SW480 (cell line): ENCODE results near the gene SCG3.
"Not testable (repeated sequence)": the region's sequence is repeated elsewhere in the genome, so short reads cannot be mapped to it uniquely, and the experiment has no call there.

Experiments used
- DNase-seq: peaks from one replicate; pipeline ENCODE4 v3.0.0-alpha.2; 2016; ENCODE audit warnings: low spot score

The SCG3 gene

DNA sequence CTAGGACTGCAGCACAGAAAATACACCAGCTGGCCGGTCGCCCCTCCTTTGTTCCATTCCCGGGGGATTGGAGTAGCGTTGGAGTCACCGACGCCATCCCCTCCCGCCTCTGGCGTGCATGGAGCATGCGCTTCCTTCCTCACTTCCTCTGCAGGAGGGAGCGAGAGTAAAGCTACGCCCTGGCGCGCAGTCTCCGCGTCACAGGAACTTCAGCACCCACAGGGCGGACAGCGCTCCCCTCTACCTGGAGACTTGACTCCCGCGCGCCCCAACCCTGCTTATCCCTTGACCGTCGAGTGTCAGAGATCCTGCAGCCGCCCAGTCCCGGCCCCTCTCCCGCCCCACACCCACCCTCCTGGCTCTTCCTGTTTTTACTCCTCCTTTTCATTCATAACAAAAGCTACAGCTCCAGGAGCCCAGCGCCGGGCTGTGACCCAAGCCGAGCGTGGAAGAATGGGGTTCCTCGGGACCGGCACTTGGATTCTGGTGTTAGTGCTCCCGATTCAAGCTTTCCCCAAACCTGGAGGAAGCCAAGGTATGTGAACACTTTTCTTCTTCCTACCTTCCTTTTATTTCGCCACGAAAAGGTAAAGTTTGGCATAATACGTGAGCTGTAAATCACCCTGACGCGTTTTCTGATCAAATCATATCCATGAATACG lies at the start of gene SCG3:
Gene SCG3 (plus strand): TSS at position 201 of the 661 bp plus-strand sequence. CDS start 253 bp downstream, at position 454.
- DNase-seq, result peak; percentile 75

DNA sequence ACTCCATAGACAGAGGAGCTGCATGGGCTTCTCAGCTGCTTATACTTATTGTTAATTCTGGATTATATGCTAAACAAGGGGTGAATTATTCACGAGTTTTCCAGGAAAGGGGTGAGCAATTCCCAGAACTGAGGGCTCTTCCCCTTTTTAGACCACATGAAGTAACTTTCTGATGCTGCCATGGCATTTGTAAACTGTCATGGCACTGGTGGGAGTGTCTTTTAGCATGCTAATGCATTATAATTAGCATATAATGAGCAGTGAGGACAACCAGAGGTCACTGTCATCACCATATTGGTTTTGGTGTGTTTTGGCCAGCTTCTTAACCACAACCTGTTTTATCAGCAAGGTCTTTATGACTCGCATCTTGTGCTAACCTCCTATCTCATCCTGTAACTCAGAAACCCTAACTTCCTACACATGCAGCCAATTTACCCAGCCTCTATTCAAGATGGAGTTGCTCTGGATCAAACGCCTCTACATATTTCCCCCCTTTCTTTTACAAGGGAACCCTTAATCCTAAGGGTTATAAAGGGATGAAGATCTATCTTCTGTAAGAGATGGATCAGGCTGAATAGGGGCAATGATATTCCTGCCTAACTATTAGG lies 46.6 kb upstream of the SCG3 start:
- DNase-seq, result no peak

GRCh38 chr15:51641490-51642130 lies 39.7 kb upstream of the SCG3 start:
- DNase-seq, result no peak

GRCh38 chr15:51642696-51643095 lies 38.6 kb upstream of the SCG3 start:
- DNase-seq, result no peak

DNA sequence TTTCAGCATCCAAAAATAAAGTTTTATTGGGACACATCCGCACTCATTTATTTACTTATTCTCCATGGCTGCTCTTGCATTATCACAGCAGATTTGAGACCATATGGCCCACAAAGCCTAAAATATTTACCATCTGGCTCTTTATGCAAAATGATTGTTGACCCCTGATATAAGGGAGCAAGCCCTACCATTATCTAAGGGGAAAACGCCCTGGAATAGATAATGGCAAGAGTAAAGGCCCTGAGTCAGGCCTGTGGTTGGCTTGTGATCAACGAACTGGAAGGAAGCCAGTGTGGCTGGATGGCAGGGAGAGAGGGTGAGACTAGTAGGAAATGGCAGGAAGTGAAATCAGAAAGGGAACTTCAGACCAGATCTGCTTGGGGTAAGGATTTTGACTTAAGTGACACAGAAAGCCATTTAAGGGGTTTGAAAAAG lies 34.2 kb upstream of the SCG3 start:
- peak; percentile 14 for DNase-seq

DNA sequence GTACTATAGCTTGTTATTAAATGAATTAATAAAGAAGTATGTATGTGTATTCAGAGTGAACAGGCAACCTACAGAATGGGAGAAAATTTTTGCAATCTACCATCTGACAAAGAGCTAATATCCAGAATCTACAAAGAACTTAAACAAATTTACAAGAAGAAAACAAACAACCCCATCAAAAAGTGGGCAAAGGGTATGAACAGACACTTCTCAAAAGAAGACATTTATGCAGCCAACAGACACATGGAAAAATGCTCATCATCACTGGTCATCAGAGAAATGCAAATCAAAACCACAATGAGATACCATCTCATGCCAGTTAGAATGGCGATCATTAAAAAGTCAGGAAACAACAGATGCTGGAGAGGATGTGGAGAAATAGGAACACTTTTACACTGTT lies 33.2 kb upstream of the SCG3 start:
- DNase-seq, result not testable (repeated sequence)

GRCh38 chr15:51648643-51649042 lies 32.7 kb upstream of the SCG3 start:
- DNase-seq, result not testable (repeated sequence)

GRCh38 chr15:51649659-51650521 lies 31.4 kb upstream of the SCG3 start:
- peak; percentile 71 for DNase-seq

GRCh38 chr15:51652084-51652668 lies 29.1 kb upstream of the SCG3 start:
- DNase-seq, result no peak

- DNase-seq, result not testable (repeated sequence)
These were observed 25.8 kb upstream of the SCG3 start for GRCh38 chr15:51655401-51656057.

- no peak for DNase-seq
These were observed 22.6 kb upstream of the SCG3 start for GRCh38 chr15:51658664-51659063.

DNA sequence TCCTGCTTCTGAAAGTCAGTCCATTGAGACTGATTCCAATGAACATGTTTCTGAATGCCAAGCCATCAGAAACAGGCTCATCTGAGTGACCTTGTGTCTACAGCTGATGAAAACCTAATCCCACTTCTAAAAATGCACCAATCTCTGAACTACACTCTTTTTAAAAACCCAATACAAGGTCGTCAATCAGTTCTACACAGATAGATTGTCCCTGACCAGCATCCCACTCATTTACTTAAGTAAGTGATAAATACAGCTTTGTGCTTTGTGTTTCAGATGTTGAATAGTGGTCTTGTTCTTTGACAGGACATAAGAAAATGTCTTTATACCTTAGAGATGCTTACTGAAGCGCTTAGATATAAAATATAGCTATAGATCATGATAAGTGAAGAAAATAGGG lies 20.2 kb upstream of the SCG3 start:
- no peak for DNase-seq

DNA sequence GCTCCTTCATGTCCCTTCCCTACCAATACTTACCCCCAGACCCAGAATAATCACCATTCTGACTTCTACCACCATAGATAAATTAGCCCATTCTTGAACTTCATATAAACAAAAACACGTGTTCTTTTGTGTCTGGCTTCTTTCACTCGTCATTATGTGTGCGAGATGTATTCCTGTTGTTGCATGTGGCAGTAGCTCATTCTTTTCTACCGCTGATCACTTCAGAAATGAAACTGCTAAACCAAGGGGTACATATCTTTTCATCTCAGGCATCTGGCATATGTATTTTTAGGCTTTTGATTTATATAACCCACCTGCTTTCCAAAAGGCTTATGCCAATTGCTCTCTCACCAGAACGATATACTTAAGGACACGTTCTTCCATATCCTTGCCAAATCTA lies 13.8 kb upstream of the SCG3 start:
- no peak for DNase-seq

DNA sequence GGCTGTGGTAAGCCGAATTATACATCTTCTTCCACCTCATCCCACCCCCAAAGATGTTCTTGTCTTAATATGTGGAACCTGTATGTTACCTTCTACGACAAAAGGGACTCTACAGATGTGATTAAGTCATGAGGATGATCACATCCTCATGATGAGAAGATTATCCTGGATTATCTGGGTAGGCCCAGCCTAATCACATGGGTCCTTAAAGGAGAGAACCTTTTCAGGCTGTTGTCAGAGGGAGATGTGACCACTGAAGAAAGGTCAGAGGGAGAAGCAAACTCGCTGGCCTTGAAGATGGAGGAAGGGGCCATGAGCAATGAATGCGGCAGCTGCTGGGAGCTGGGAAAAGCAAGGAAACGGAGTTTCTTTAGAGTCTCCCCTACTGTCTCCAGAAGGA lies 12.9 kb upstream of the SCG3 start:
- no peak for DNase-seq

DNA sequence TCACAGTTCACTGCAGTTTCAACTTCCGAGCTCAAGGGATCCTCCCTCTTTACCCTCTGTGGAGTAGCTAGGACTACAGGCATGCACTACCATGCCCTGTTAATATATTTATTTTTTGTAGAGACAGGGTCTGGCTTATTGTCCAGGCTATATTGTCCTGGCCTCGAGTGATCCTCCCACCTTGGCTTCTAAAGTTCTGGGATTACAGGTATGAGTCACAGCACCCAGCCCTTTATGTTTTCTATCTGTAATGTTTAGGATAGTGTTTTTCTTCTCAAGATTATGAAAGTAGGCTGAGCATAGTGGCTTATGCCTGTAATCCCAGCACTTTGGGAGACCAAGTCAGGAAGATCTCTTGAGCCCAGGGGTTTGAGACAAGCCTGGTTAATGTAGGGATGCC lies 11.9 kb upstream of the SCG3 start:
- DNase-seq, result no peak

DNA sequence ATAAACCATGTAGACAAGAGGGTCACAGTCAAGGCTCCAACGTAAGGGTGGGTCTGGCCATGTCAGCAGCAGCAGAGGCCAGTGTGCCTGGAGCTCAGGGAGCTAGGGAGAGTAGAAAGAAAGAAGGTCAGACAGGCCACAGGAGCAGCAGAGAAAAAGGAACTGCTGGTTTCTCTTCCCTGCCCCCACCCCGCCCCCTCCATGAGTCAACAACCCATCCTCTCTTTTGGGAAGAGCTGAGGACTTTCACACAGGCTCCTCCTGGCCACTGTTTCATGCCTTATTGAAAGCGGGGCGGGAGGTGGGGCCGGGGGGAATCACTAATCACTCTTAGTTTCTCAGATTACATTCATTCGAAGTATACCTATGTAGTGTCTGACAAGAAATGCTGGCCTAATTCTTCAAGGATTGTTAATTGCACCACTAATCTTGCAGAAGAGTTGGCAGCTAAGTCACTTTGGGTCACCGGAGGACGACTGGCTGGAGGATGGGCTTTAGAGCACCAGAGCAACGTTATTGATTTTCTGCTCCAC lies 9.1 kb upstream of the SCG3 start:
- DNase-seq, result no peak

DNA sequence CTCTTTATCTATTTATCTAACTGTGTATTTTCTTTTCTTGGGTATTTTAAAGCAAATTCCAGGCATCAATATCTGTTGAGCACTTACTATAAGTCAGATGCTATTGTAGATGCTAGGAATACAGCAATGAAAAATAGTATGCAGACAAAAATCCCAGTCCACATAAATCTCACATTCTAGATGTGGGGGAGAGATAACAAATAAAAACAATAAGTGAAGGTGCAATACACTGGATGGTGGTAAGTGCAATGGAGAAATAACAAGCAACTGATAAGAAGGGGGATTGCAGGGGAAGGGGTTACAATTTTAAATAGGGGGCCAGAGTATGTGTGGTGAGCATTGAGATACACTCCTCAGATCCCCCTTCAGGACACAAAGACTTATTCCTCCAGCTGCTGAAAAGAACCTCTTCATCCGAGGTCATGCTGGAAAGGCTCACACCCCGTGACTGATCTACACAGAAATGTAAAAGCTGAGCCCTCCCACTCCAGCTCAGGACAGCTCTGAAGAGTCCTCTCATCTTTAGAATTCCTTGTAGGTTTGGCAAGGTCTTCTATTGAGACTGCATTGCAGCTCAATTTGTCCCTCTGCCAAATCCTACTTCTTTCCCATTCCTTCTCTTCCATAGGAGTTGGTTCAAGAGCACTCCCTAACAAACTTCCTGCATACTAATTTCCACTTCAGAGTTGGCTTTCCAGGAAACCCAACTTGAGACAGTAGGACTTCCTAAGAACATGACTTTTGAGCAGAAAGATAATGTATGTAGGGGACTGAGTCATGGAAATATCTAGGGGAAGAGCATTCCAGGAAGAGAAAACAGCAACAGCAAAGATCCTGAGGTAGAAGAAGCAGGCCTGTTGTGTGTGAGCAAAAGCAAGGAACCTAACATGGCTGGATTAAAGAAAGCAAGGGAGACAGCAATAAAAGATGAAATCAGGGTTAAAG lies 8.1 kb upstream of the SCG3 start:
- no peak for DNase-seq

GRCh38 chr15:51675234-51675633 lies 6.1 kb upstream of the SCG3 start:
- no peak for DNase-seq

GRCh38 chr15:51677021-51677420 lies 4.3 kb upstream of the SCG3 start:
- no peak for DNase-seq

GRCh38 chr15:51677452-51677851 lies 3.9 kb upstream of the SCG3 start:
- no peak for DNase-seq
